ENCODE measurements around the gene MYRIP.
"Not testable (repeated sequence)": the region's sequence is repeated elsewhere in the genome, so short reads cannot be mapped to it uniquely, and the experiment has no call there.

The MYRIP gene

GRCh38 chr3:39809181-39809994, at the start of gene MYRIP:
Gene MYRIP (plus strand): TSS chr3:39809609. CDS start chr3:39900817, 91,208 bp downstream.
- DNase-seq = no peak

GRCh38 chr3:39760325-39760724, 49.1 kb upstream of the MYRIP start:
- DNase-seq = no peak

- DNase-seq = no peak
Observed at GRCh38 chr3:39762537-39763070, 46.8 kb upstream of the MYRIP start.

- no peak for DNase-seq
Observed at GRCh38 chr3:39763390-39763789, 46.0 kb upstream of the MYRIP start.

GRCh38 chr3:39765575-39765974, 43.8 kb upstream of the MYRIP start:
- DNase-seq = no peak

GRCh38 chr3:39766433-39766832, 43.0 kb upstream of the MYRIP start:
- DNase-seq = no peak

GRCh38 chr3:39766909-39767308, 42.5 kb upstream of the MYRIP start:
- DNase-seq = not testable (repeated sequence)

- not testable (repeated sequence) for DNase-seq
Observed at GRCh38 chr3:39778168-39778567, 31.2 kb upstream of the MYRIP start.

GRCh38 chr3:39779511-39780230, 29.7 kb upstream of the MYRIP start:
- DNase-seq = no peak

- no peak for DNase-seq
Observed at GRCh38 chr3:39780352-39780751, 29.1 kb upstream of the MYRIP start.

- no peak for DNase-seq
Observed at GRCh38 chr3:39781025-39781424, 28.4 kb upstream of the MYRIP start.

GRCh38 chr3:39781632-39782031, 27.8 kb upstream of the MYRIP start:
- no peak for DNase-seq

GRCh38 chr3:39783680-39784079, 25.7 kb upstream of the MYRIP start:
- no peak for DNase-seq

- DNase-seq = no peak
Observed at GRCh38 chr3:39784922-39785321, 24.5 kb upstream of the MYRIP start.

- no peak for DNase-seq
Observed at GRCh38 chr3:39788128-39788883, 21.1 kb upstream of the MYRIP start.

- DNase-seq = no peak
Observed at GRCh38 chr3:39791603-39792002, 17.8 kb upstream of the MYRIP start.

GRCh38 chr3:39794880-39795279, 14.5 kb upstream of the MYRIP start:
- no peak for DNase-seq

GRCh38 chr3:39801216-39801615, 8.2 kb upstream of the MYRIP start:
- DNase-seq = no peak

- DNase-seq = not testable (repeated sequence)
Observed at GRCh38 chr3:39802486-39802885, 6.9 kb upstream of the MYRIP start.

GRCh38 chr3:39803956-39804355, 5.5 kb upstream of the MYRIP start:
- DNase-seq = no peak

GRCh38 chr3:39804951-39805350, 4.5 kb upstream of the MYRIP start:
- no peak for DNase-seq

GRCh38 chr3:39805650-39806049, 3.8 kb upstream of the MYRIP start:
- DNase-seq = no peak

GRCh38 chr3:39806820-39807219, 2.6 kb upstream of the MYRIP start:
- no peak for DNase-seq
